ENCODE measurements around the gene RBMS3.

- TF ChIP-seq FOXA1 (IDR thresholded peaks at IDR 0.05) (no peak), FOXK2 (IDR thresholded peaks at IDR 0.05) (no peak), SUZ12 (IDR thresholded peaks at IDR 0.05) (no peak), ELF4 (IDR thresholded peaks at IDR 0.05) (no peak), SP1 (IDR thresholded peaks at IDR 0.05) (no peak), BHLHE40 (IDR thresholded peaks at IDR 0.05; ENCODE audit: borderline replicate concordance) (no peak), NFRKB (IDR thresholded peaks at IDR 0.05) (no peak), LEF1 (IDR thresholded peaks at IDR 0.05; ENCODE audit: borderline replicate concordance) (no peak), TARDBP (IDR thresholded peaks at IDR 0.05) (no peak), ZNF384 (IDR thresholded peaks at IDR 0.05) (no peak), FOXM1 (IDR thresholded peaks at IDR 0.05; ENCODE audit: borderline replicate concordance) (no peak), HDGF (IDR thresholded peaks at IDR 0.05; ENCODE audit: borderline replicate concordance) (no peak), PKNOX1 (IDR thresholded peaks at IDR 0.05) (no peak)
Measured at GRCh38 chr3:29283231-29284119, 2.6 kb downstream of the RBMS3 start.

Measured in HEK293T (cell line).